NCI-H146 treated with DMSO at 0.1 percent for 48 hours (cell line): Measurements from ENCODE around the gene PTTG1IP2.

Experiments
- DNase-seq: peaks from one replicate; lab custom pipeline; 2025; ENCODE audit not compliant: unreplicated experiment; lab: John Stamatoyannopoulos, UW

Gene PTTG1IP2

DNA sequence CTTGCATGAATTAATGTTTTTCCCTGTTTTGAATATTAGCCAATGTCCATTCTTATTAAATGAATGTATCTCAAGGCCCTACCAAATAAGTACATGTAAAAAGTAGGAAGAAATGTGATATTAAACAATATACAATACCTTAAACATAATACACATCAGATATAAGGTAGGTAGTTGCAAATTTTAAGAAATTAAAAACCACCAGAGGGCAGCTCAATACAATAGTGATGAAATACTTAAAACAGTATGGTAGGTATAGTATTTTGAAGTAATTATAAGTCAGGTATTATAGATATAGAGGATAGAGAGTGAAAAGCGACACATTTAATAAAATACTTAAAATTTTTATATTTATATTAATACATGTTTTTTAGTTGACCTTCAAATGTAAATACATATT lies 83.1 kb downstream of the PTTG1IP2 start:
- no peak for DNase-seq

DNA sequence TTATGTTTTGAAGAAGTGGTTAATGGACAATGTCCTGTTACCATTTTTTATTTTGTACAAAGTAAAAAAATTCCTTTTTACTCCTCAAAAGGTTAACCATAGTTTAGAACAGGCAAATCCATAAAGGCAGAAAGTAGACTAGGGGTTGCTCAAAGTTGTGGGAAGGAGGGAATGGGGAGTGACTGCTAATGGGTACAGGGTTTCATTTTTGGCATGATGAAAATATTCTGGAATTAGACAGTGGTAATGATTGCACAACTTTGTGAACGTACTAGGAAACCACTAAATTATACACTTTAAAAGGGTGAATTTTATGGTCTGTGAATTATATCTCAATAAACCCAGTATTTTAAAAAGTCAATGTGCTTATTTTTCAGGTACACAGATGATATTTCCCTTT lies 91.3 kb downstream of the PTTG1IP2 start:
- no peak for DNase-seq
